Measurements from ENCODE around the gene RNF39. TPM values are rescaled to one million over a fixed set of nuclear protein-coding genes. Genes with fewer than 3 reads are reported as not detected.

Gene RNF39
- total and polyA plus RNA-seq, 2 experiments from 2014 or later = 0.50 to 0.94 TPM

DNA sequence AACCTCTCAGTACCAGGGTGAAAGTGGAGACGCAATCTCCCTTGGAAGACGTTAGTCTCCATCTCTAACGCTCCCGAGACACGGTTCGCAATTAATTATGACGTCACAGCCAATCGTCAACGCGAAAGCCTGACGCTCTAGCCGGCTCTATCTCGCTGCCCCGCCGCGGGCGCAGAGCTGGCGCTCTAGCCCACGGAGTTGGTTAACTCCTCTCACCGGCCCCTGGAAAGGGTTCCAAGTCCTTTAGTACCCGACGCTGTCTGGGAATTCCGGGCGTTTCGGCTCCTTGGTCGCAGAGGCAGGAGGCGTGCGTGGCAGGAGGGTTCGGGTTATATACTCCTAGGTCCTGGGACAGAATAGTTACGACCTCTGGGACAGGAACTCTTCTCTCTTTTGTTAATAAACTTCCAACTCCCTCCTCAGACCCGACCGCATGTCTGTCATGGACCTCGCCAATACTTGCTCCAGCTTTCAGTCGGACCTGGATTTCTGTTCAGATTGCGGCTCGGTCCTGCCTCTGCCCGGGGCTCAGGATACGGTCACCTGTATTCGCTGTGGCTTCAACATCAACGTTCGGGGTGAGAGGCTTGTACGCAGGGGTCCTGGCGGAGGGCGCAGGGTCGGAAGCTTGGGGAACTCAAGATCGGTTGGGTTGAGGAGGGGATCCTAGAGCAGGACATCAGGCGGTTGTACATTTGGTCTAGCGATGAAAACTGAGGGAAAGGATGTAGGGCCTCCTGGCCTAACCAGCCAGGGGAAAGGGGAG lies 14.3 kb downstream of the RNF39 start, which contains the start of gene POLR1H (continued):
- TF ChIP-seq, protein P1, sequence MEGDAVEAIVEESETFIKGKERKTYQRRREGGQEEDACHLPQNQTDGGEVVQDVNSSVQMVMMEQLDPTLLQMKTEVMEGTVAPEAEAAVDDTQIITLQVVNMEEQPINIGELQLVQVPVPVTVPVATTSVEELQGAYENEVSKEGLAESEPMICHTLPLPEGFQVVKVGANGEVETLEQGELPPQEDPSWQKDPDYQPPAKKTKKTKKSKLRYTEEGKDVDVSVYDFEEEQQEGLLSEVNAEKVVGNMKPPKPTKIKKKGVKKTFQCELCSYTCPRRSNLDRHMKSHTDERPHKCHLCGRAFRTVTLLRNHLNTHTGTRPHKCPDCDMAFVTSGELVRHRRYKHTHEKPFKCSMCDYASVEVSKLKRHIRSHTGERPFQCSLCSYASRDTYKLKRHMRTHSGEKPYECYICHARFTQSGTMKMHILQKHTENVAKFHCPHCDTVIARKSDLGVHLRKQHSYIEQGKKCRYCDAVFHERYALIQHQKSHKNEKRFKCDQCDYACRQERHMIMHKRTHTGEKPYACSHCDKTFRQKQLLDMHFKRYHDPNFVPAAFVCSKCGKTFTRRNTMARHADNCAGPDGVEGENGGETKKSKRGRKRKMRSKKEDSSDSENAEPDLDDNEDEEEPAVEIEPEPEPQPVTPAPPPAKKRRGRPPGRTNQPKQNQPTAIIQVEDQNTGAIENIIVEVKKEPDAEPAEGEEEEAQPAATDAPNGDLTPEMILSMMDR (conservative IDR thresholded peaks at IDR 0.05; ENCODE audit: low read depth in 2 of 2) = no peak
- no peak for TF ChIP-seq EZH2phosphoT487 (IDR thresholded peaks at IDR 0.05; ENCODE audit: unreplicated experiment)
- TF ChIP-seq NANOG (IDR thresholded peaks at IDR 0.05; ENCODE audit: borderline replicate concordance) = no peak
- no peak for TF ChIP-seq JUNB (IDR thresholded peaks at IDR 0.05; ENCODE audit: unreplicated experiment)
- peak; percentile 88 for TF ChIP-seq POLR2AphosphoS5 (IDR thresholded peaks at IDR 0.05; ENCODE audit: low read depth)
- TF ChIP-seq ZNF114 (CRISPR knock-in tag; IDR thresholded peaks at IDR 0.05) = no peak

DNA sequence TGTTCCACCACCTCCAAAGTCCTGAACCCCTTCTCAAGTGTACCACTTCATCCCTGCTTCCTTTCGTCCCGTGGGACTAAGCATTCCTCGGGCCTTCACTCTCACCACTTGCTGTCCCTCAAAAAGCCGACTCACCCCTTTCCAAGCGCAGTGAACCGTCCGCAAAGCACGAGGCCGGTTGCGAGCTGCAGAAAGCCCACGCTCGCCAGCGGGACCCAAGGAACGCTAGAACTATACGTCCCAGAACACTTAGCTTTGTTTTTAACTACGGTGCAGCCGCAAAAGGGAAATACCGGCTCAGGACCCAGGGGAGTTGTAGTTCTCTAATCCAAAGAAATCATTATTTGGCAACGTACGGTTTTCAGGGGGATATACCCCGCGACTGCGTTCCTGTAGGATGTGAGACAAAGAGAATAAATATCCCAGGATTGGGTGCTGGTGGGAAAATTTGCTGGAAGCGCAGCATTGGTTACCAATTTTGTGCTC lies 14.9 kb downstream of the RNF39 start:
- H3K36me3 ChIP-seq (ENCODE audit: insufficient read depth) = no peaks in the 10 kb centered on the region
- no peaks in the 10 kb centered on the region for H4K20me1 ChIP-seq (replicated peaks; ENCODE audit: insufficient read depth)
- peak; percentile 50 for DNase-seq (ENCODE audit: low spot score)
- H3F3A ChIP-seq (replicated peaks; ENCODE audit: low read depth) = 0 out of 2 replicates have a peak, but pooled peaks cover 4% of the 10 kb centered on the region
- H3K27ac ChIP-seq (ENCODE audit: low read depth) = peak overlapping the region; percentile 90
- H3K9me2 ChIP-seq (ENCODE audit: insufficient read depth) = no peaks in the 10 kb centered on the region
- Mint-ChIP-seq H3K36me3 (ENCODE audit: low read depth) (no peaks in the 10 kb centered on the region; the same call in 2 of the 3 replicates), H3K4me1 (peaks cover 3% of the 10 kb centered on the region; the same call in 2 of the 3 replicates), H3K4me3 (peak overlapping the region; percentile 97), H3K27me3 (ENCODE audit: insufficient read depth, low read depth, poor library complexity) (peaks cover 4% of the 10 kb centered on the region), H3K9me3 (no peaks in the 10 kb centered on the region), H3K27ac (peak overlapping the region; percentile 97)
- TF ChIP-seq NANOG (IDR thresholded peaks at IDR 0.05; ENCODE audit: borderline replicate concordance) (no peak), JUNB (IDR thresholded peaks at IDR 0.05; ENCODE audit: unreplicated experiment) (no peak), EZH2 (IDR thresholded peaks at IDR 0.05; ENCODE audit: low read depth, unreplicated experiment) (no peak), ZNF114 (CRISPR knock-in tag; IDR thresholded peaks at IDR 0.05) (no peak), POLR2AphosphoS5 (IDR thresholded peaks at IDR 0.05; ENCODE audit: low read depth) (no peak), CREB1 (CRISPR knock-in tag; IDR thresholded peaks at IDR 0.05; ENCODE audit: low read depth) (no peak), STAT1 (IDR thresholded peaks at IDR 0.05; ENCODE audit: unreplicated experiment) (no peak)
- TF ChIP-seq, protein P1 (conservative IDR thresholded peaks at IDR 0.05; ENCODE audit: low read depth in 2 of 2) = no peak
- TF ChIP-seq, protein P2, sequence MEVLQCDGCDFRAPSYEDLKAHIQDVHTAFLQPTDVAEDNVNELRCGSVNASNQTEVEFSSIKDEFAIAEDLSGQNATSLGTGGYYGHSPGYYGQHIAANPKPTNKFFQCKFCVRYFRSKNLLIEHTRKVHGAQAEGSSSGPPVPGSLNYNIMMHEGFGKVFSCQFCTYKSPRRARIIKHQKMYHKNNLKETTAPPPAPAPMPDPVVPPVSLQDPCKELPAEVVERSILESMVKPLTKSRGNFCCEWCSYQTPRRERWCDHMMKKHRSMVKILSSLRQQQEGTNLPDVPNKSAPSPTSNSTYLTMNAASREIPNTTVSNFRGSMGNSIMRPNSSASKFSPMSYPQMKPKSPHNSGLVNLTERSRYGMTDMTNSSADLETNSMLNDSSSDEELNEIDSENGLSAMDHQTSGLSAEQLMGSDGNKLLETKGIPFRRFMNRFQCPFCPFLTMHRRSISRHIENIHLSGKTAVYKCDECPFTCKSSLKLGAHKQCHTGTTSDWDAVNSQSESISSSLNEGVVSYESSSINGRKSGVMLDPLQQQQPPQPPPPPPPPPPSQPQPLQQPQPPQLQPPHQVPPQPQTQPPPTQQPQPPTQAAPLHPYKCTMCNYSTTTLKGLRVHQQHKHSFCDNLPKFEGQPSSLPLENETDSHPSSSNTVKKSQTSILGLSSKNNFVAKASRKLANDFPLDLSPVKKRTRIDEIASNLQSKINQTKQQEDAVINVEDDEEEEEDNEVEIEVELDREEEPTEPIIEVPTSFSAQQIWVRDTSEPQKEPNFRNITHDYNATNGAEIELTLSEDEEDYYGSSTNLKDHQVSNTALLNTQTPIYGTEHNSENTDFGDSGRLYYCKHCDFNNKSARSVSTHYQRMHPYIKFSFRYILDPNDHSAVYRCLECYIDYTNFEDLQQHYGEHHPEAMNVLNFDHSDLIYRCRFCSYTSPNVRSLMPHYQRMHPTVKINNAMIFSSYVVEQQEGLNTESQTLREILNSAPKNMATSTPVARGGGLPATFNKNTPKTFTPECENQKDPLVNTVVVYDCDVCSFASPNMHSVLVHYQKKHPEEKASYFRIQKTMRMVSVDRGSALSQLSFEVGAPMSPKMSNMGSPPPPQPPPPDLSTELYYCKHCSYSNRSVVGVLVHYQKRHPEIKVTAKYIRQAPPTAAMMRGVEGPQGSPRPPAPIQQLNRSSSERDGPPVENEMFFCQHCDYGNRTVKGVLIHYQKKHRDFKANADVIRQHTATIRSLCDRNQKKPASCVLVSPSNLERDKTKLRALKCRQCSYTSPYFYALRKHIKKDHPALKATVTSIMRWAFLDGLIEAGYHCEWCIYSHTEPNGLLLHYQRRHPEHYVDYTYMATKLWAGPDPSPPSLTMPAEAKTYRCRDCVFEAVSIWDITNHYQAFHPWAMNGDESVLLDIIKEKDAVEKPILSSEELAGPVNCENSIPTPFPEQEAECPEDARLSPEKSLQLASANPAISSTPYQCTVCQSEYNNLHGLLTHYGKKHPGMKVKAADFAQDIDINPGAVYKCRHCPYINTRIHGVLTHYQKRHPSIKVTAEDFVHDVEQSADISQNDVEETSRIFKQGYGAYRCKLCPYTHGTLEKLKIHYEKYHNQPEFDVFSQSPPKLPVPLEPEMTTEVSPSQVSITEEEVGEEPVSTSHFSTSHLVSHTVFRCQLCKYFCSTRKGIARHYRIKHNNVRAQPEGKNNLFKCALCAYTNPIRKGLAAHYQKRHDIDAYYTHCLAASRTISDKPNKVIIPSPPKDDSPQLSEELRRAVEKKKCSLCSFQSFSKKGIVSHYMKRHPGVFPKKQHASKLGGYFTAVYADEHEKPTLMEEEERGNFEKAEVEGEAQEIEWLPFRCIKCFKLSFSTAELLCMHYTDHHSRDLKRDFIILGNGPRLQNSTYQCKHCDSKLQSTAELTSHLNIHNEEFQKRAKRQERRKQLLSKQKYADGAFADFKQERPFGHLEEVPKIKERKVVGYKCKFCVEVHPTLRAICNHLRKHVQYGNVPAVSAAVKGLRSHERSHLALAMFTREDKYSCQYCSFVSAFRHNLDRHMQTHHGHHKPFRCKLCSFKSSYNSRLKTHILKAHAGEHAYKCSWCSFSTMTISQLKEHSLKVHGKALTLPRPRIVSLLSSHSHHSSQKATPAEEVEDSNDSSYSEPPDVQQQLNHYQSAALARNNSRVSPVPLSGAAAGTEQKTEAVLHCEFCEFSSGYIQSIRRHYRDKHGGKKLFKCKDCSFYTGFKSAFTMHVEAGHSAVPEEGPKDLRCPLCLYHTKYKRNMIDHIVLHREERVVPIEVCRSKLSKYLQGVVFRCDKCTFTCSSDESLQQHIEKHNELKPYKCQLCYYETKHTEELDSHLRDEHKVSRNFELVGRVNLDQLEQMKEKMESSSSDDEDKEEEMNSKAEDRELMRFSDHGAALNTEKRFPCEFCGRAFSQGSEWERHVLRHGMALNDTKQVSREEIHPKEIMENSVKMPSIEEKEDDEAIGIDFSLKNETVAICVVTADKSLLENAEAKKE (CRISPR knock-in tag; IDR thresholded peaks at IDR 0.05) = no peak
- H3K4me3 ChIP-seq = peak overlapping the region; percentile 83
- no peaks in the 10 kb centered on the region for H3K27me3 ChIP-seq (ENCODE audit: insufficient read depth)
- peaks cover 10% of the 10 kb centered on the region; the same call in 1 of the 2 replicates for H3K79me2 ChIP-seq (replicated peaks; ENCODE audit: insufficient read depth)
- peak; percentile 8; the same call in 2 of the 3 replicates for ATAC-seq
- H3K4me1 ChIP-seq (ENCODE audit: insufficient read depth) = peaks cover 9% of the 10 kb centered on the region
- H3K4me2 ChIP-seq = peak overlapping the region; percentile 89
- H2AFZ ChIP-seq = peak overlapping the region; percentile 83
